MM.1S (cell line): ENCODE results near the gene SEMA3A.

Experiments
- DNase-seq: peaks from one replicate; pipeline ENCODE4 v3.0.0-alpha.2; 2015
- H2AFZ ChIP-seq: fragments of 300-600 bp; sonication (generic); 2 replicates; pipeline ENCODE4 v1.6.0; 2016; ENCODE audit warnings: antibody characterized with exemption, low read length
- H3F3A ChIP-seq: fragments of 300-600 bp; sonication (generic); 2 replicates; pipeline ENCODE4 v1.6.1; 2016; ENCODE audit warnings: mild to moderate bottlenecking, antibody characterized with exemption, low read length, moderate library complexity, mixed read lengths; ENCODE audit not compliant: insufficient read depth
- H3K27ac ChIP-seq: fragments of 300-600 bp; sonication (generic); 2 replicates; pipeline ENCODE4 v1.5.1; 2016; ENCODE audit warnings: mild to moderate bottlenecking, low read length
- H3K27me3 ChIP-seq: fragments of 300-600 bp; sonication (generic); replicated peaks from 2 replicates; pipeline ENCODE4 v1.6.0; 2016; ENCODE audit warnings: low read length; ENCODE audit not compliant: insufficient read depth
- H3K36me3 ChIP-seq: fragments of 300-600 bp; sonication (generic); replicated peaks from 2 replicates; pipeline ENCODE4 v1.6.1; 2016; ENCODE audit warnings: mild to moderate bottlenecking, low read length, mixed read lengths; ENCODE audit not compliant: insufficient read depth
- H3K4me1 ChIP-seq: fragments of 300-600 bp; sonication (generic); 2 replicates; pipeline ENCODE4 v1.6.1; 2016; ENCODE audit warnings: low read length, mixed read lengths
- H3K4me2 ChIP-seq: fragments of 300-600 bp; sonication (generic); 2 replicates; pipeline ENCODE4 v1.6.0; 2016; ENCODE audit warnings: low read depth, low read length
- H3K4me3 ChIP-seq: fragments of 300-600 bp; sonication (generic); 2 replicates; pipeline ENCODE4 v1.5.1; 2016; ENCODE audit warnings: low read length, mixed read lengths
- H3K79me2 ChIP-seq: fragments of 300-600 bp; sonication (generic); 2 replicates; pipeline ENCODE4 v1.6.1; 2016; ENCODE audit warnings: mixed run types, low read length, mixed read lengths
- H3K9ac ChIP-seq: fragments of 300-600 bp; sonication (generic); 2 replicates; pipeline ENCODE4 v1.6.1; 2016; ENCODE audit warnings: low read length, mixed read lengths
- H3K9me2 ChIP-seq: fragments of 300-600 bp; sonication (generic); replicated peaks from 2 replicates; pipeline ENCODE4 v1.6.1; 2016; ENCODE audit warnings: mild to moderate bottlenecking, low read length, mixed read lengths; ENCODE audit not compliant: insufficient read depth
- H3K9me3 ChIP-seq: fragments of 300-600 bp; sonication (generic); replicated peaks from 2 replicates; pipeline ENCODE4 v1.6.1; 2016; ENCODE audit warnings: mild to moderate bottlenecking, low read length, mixed read lengths; ENCODE audit not compliant: insufficient read depth
- H4K20me1 ChIP-seq: fragments of 300-600 bp; sonication (generic); 2 replicates; pipeline ENCODE4 v1.6.1; 2016; ENCODE audit warnings: mild to moderate bottlenecking, low read length, moderate library complexity, mixed read lengths; ENCODE audit not compliant: insufficient read depth
- EZH2 ChIP-seq: fragments of 300-600 bp; sonication (generic); optimal IDR thresholded peaks from 2 replicates; pipeline ENCODE3; 2017; ENCODE audit warnings: low read depth, mild to moderate bottlenecking, antibody characterized with exemption, low read length, mixed read lengths
- EZH2phosphoT487 ChIP-seq: fragments of 300-600 bp; sonication (generic); IDR thresholded peaks from 2 replicates; pipeline ENCODE4 v1.6.1; 2018; ENCODE audit warnings: antibody characterized with exemption, low read length
- TF ChIP-seq, protein P1 (sequence below): fragments of 300-600 bp; sonication (generic); IDR thresholded peaks from 2 replicates; pipeline ENCODE4 v1.5.1; 2016; ENCODE audit warnings: antibody characterized with exemption, low read length, mixed read lengths

Gene SEMA3A

DNA sequence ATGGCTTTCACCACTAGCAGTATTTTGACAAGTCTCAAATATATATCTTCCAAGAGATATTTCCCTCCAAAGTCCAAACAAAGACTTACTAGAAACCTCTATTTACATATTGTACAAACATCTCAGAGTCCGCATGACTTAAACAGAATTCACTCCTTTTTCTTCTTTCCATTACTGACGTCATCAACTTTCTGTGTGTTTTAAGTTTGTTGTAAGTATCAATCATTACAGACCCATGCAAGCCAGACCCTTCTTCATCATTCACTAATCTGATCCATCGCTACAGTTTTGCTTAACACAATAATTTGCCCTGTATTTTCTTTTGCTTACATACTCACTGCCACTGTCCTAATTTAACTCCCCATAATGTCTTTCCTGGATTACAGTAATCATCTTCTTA is 51.9 kb downstream of the SEMA3A start:
- H3K4me2 ChIP-seq: no peak overlapping the region
- H4K20me1 ChIP-seq: no peaks in the 10 kb centered on the region
- no peaks in the 10 kb centered on the region for H3K4me1 ChIP-seq
- no peaks in the 10 kb centered on the region for H3K27me3 ChIP-seq
- no peaks in the 10 kb centered on the region for H3K9me3 ChIP-seq
- no peak overlapping the region for H3K4me3 ChIP-seq
- no peaks in the 10 kb centered on the region for H3K79me2 ChIP-seq
- no peaks in the 10 kb centered on the region for H3K36me3 ChIP-seq
- DNase-seq: no peak
- no peaks in the 10 kb centered on the region for H3K9me2 ChIP-seq
- TF ChIP-seq, protein P1, sequence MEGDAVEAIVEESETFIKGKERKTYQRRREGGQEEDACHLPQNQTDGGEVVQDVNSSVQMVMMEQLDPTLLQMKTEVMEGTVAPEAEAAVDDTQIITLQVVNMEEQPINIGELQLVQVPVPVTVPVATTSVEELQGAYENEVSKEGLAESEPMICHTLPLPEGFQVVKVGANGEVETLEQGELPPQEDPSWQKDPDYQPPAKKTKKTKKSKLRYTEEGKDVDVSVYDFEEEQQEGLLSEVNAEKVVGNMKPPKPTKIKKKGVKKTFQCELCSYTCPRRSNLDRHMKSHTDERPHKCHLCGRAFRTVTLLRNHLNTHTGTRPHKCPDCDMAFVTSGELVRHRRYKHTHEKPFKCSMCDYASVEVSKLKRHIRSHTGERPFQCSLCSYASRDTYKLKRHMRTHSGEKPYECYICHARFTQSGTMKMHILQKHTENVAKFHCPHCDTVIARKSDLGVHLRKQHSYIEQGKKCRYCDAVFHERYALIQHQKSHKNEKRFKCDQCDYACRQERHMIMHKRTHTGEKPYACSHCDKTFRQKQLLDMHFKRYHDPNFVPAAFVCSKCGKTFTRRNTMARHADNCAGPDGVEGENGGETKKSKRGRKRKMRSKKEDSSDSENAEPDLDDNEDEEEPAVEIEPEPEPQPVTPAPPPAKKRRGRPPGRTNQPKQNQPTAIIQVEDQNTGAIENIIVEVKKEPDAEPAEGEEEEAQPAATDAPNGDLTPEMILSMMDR: no peak
- TF ChIP-seq EZH2: no peak
- no peak for TF ChIP-seq EZH2phosphoT487
- H2AFZ ChIP-seq: no peak overlapping the region
- no peak overlapping the region for H3K27ac ChIP-seq
- no peaks in the 10 kb centered on the region for H3F3A ChIP-seq
- no peak overlapping the region for H3K9ac ChIP-seq

DNA sequence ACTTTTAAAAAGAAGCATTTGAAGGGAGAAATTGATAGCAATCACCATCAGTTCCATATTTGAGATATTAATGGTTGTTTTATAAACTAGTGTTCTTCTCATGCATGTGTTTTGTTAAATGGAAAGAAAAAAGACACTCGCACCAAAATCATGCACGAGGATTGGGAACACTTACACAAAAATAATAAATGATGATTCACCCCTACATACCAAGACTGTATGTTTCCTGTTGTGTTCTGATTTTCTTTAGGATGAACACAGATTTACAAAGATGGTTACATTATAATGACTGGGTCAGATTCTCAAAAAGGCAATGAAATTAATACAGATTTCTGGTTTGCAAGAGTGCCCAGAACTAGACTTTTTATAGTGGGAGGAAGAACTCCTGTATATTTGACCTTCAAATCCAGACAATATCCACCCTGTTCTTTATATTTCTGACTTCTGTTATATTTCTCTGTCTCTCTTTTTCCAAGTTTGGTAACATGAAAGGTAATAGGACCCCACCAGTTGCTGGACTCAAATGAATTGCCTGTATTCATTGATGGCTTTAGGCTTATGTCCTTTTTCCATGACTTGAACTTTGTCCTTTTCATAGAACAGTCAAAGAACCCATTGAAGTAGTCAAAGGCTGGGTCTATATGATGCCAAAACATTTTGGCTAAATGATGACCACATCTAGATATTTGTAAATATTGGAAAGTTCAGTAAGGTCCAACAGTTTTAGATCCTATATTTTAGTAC is 54.4 kb downstream of the SEMA3A start:
- no peak overlapping the region for H2AFZ ChIP-seq
- no peaks in the 10 kb centered on the region for H3K79me2 ChIP-seq
- no peak overlapping the region for H3K4me2 ChIP-seq
- H3K27ac ChIP-seq: no peak overlapping the region
- no peaks in the 10 kb centered on the region for H3K27me3 ChIP-seq
- no peaks in the 10 kb centered on the region for H3K36me3 ChIP-seq
- no peak for DNase-seq
- H3K9ac ChIP-seq: no peak overlapping the region
- H3K4me3 ChIP-seq: no peak overlapping the region
- no peaks in the 10 kb centered on the region for H3F3A ChIP-seq
- no peak for TF ChIP-seq EZH2
- no peak for TF ChIP-seq EZH2phosphoT487
- TF ChIP-seq, protein P1: no peak
- H3K9me2 ChIP-seq: no peaks in the 10 kb centered on the region
- no peaks in the 10 kb centered on the region for H4K20me1 ChIP-seq
- no peaks in the 10 kb centered on the region for H3K4me1 ChIP-seq
- H3K9me3 ChIP-seq: no peaks in the 10 kb centered on the region

DNA sequence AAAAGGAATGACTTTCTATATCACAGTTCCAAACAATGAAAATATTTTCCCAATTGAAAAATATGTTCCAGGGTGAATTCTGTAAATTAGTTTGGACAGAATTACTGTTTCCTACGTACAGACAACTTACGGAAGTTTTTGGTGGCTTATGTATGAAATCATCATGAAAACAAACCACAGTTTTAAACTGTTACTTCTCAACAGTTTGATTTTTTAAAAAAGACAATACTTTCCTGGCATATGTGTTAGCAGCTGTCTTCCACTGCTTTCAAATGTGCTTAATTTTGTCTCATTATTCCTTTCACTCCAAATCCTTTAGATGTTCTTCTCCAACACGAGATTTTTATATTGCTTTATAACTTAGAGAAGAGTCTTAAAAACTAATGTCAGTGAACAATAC is 56.2 kb downstream of the SEMA3A start:
- Histone ChIP-seq H3K4me1 (no peaks in the 10 kb centered on the region), H3K4me2 (no peak overlapping the region), H3K79me2 (no peaks in the 10 kb centered on the region), H3F3A (no peaks in the 10 kb centered on the region), H3K36me3 (no peaks in the 10 kb centered on the region), H3K27me3 (no peaks in the 10 kb centered on the region), H3K9me3 (no peaks in the 10 kb centered on the region), H4K20me1 (no peaks in the 10 kb centered on the region), H3K9me2 (no peaks in the 10 kb centered on the region), H2AFZ (no peak overlapping the region), H3K9ac (no peak overlapping the region), H3K27ac (no peak overlapping the region), H3K4me3 (no peak overlapping the region)
- TF ChIP-seq, protein P1: no peak
- no peak for TF ChIP-seq EZH2phosphoT487
- TF ChIP-seq EZH2: no peak
- DNase-seq: no peak
